ENCODE data around the gene SLC51A. TPM values are rescaled to one million over a fixed set of nuclear protein-coding genes. Genes with fewer than 3 reads are reported as not detected.

The SLC51A gene
- total and polyA plus RNA-seq, 2 experiments from 2014 or later, result 6.0 TPM; not detected in 1

GRCh38 chr3:196251918-196252317 lies 35.6 kb downstream of the SLC51A start:
- Histone ChIP-seq H3K27me3 (replicated peaks; ENCODE audit: insufficient read depth) (no peaks in the 10 kb centered on the region), H3K4me2 (ENCODE audit: unreplicated experiment) (no peak overlapping the region), H3K27ac (no peak overlapping the region), H3K4me3 (no peak overlapping the region), H3K9me3 (ENCODE audit: low read depth) (no peaks in the 10 kb centered on the region), H3K9me2 (ENCODE audit: insufficient read depth) (no peaks in the 10 kb centered on the region), H3F3A (ENCODE audit: insufficient read depth) (peaks cover 18% of the 10 kb centered on the region), H3K79me2 (ENCODE audit: insufficient read depth) (peaks cover 68% of the 10 kb centered on the region), H3K4me1 (ENCODE audit: insufficient read depth) (no peaks in the 10 kb centered on the region), H3K36me3 (ENCODE audit: low read depth) (peaks cover 25% of the 10 kb centered on the region), H2AFZ (no peak overlapping the region), H4K20me1 (ENCODE audit: insufficient read depth) (no peaks in the 10 kb centered on the region), H3K9ac (no peak overlapping the region)
- in situ Hi-C loops (cut with MboI), result loop anchor here (10.0 kb wide), 1 partner anchor 273 kb away; no protein-coding TSS in a partner anchor
- DNase-seq, result no peak
- TF ChIP-seq EZH2 (IDR thresholded peaks at IDR 0.05; ENCODE audit: insufficient read depth, poor library complexity, severe bottlenecking), result no peak
- no peak for TF ChIP-seq EZH2phosphoT487 (IDR thresholded peaks at IDR 0.05; ENCODE audit: insufficient read depth, low read depth)
- 95% methylated on average over 10 to 16 of the region's 16 CpGs for WGBS, 2 experiments (ENCODE audit: low coverage in 1 of 2, low lambda C conversion rate in 2 of 2, missing lambda C conversion rate in 2 of 2)

GRCh38 chr3:196254376-196255283 lies 38.3 kb downstream of the SLC51A start:
- H3K9me2 ChIP-seq (ENCODE audit: insufficient read depth), result no peaks in the 10 kb centered on the region
- no peaks in the 10 kb centered on the region for H3K9me3 ChIP-seq (ENCODE audit: low read depth)
- H3K4me3 ChIP-seq, result no peak overlapping the region
- no peak overlapping the region for H3K27ac ChIP-seq
- peaks cover 69% of the 10 kb centered on the region for H3K79me2 ChIP-seq (ENCODE audit: insufficient read depth)
- H3F3A ChIP-seq (ENCODE audit: insufficient read depth), result peaks cover 18% of the 10 kb centered on the region
- H4K20me1 ChIP-seq (ENCODE audit: insufficient read depth), result no peaks in the 10 kb centered on the region
- 62 to 63% methylated on average over 5 of the region's 5 CpGs for WGBS, 2 experiments (ENCODE audit: low coverage in 1 of 2, low lambda C conversion rate in 2 of 2, missing lambda C conversion rate in 2 of 2)
- in situ Hi-C loops (cut with MboI), result loop anchor here (10.0 kb wide), 1 partner anchor 270 kb away; no protein-coding TSS in a partner anchor
- H3K9ac ChIP-seq, result no peak overlapping the region
- TF ChIP-seq EZH2 (IDR thresholded peaks at IDR 0.05; ENCODE audit: insufficient read depth, poor library complexity, severe bottlenecking), result no peak
- TF ChIP-seq EZH2phosphoT487 (IDR thresholded peaks at IDR 0.05; ENCODE audit: insufficient read depth, low read depth), result no peak
- H3K4me1 ChIP-seq (ENCODE audit: insufficient read depth), result no peaks in the 10 kb centered on the region
- no peaks in the 10 kb centered on the region for H3K27me3 ChIP-seq (replicated peaks; ENCODE audit: insufficient read depth)
- DNase-seq, result no peak
- no peak overlapping the region for H3K4me2 ChIP-seq (ENCODE audit: unreplicated experiment)
- H3K36me3 ChIP-seq (ENCODE audit: low read depth), result peaks cover 20% of the 10 kb centered on the region
- H2AFZ ChIP-seq, result no peak overlapping the region

- Histone ChIP-seq H3K4me3 (no peak overlapping the region), H4K20me1 (ENCODE audit: insufficient read depth) (no peaks in the 10 kb centered on the region), H3K9ac (no peak overlapping the region), H2AFZ (no peak overlapping the region), H3K27me3 (replicated peaks; ENCODE audit: insufficient read depth) (no peaks in the 10 kb centered on the region), H3K9me3 (ENCODE audit: low read depth) (no peaks in the 10 kb centered on the region), H3K27ac (no peak overlapping the region), H3K4me2 (ENCODE audit: unreplicated experiment) (no peak overlapping the region), H3K79me2 (ENCODE audit: insufficient read depth) (peaks cover 67% of the 10 kb centered on the region), H3K9me2 (ENCODE audit: insufficient read depth) (no peaks in the 10 kb centered on the region), H3K4me1 (ENCODE audit: insufficient read depth) (no peaks in the 10 kb centered on the region), H3F3A (ENCODE audit: insufficient read depth) (peaks cover 18% of the 10 kb centered on the region), H3K36me3 (ENCODE audit: low read depth) (peaks cover 24% of the 10 kb centered on the region)
- in situ Hi-C loops (cut with MboI), result loop anchor here (10.0 kb wide), 1 partner anchor 269 kb away; no protein-coding TSS in a partner anchor
- no peak for DNase-seq
- no peak for TF ChIP-seq EZH2phosphoT487 (IDR thresholded peaks at IDR 0.05; ENCODE audit: insufficient read depth, low read depth)
- TF ChIP-seq EZH2 (IDR thresholded peaks at IDR 0.05; ENCODE audit: insufficient read depth, poor library complexity, severe bottlenecking), result no peak
- 48 to 62% methylated on average over 1 of the region's 1 CpG for WGBS, 2 experiments (ENCODE audit: low coverage in 1 of 2, low lambda C conversion rate in 2 of 2, missing lambda C conversion rate in 2 of 2)
Observed at GRCh38 chr3:196255776-196256175, 39.4 kb downstream of the SLC51A start.

GRCh38 chr3:196260784-196261183 lies 44.5 kb downstream of the SLC51A start:
- no peaks in the 10 kb centered on the region for H3K27me3 ChIP-seq (replicated peaks; ENCODE audit: insufficient read depth)
- no peak for DNase-seq
- no peaks in the 10 kb centered on the region for H3K4me1 ChIP-seq (ENCODE audit: insufficient read depth)
- no peak overlapping the region for H3K4me3 ChIP-seq
- H2AFZ ChIP-seq, result no peak overlapping the region
- no peak overlapping the region for H3K27ac ChIP-seq
- H3K4me2 ChIP-seq (ENCODE audit: unreplicated experiment), result no peak overlapping the region
- in situ Hi-C loops (cut with MboI), result no loop called here
- 96% methylated on average over 4 of the region's 4 CpGs for WGBS, 2 experiments (ENCODE audit: low coverage in 1 of 2, low lambda C conversion rate in 2 of 2, missing lambda C conversion rate in 2 of 2)
- peaks cover 3% of the 10 kb centered on the region for H3F3A ChIP-seq (ENCODE audit: insufficient read depth)
- H3K9me2 ChIP-seq (ENCODE audit: insufficient read depth), result no peaks in the 10 kb centered on the region
- no peak overlapping the region for H3K9ac ChIP-seq
- TF ChIP-seq EZH2 (IDR thresholded peaks at IDR 0.05; ENCODE audit: insufficient read depth, poor library complexity, severe bottlenecking), result no peak
- no peak for TF ChIP-seq EZH2phosphoT487 (IDR thresholded peaks at IDR 0.05; ENCODE audit: insufficient read depth, low read depth)
- H3K79me2 ChIP-seq (ENCODE audit: insufficient read depth), result peaks cover 91% of the 10 kb centered on the region
- no peaks in the 10 kb centered on the region for H4K20me1 ChIP-seq (ENCODE audit: insufficient read depth)
- no peaks in the 10 kb centered on the region for H3K9me3 ChIP-seq (ENCODE audit: low read depth)
- H3K36me3 ChIP-seq (ENCODE audit: low read depth), result peaks cover 32% of the 10 kb centered on the region

Data from GM23248 (cell line).